ENCODE results near the gene DFFB. TPM values are rescaled to one million over a fixed set of nuclear protein-coding genes. Genes with fewer than 3 reads are reported as not detected.

Gene DFFB
- total and polyA plus RNA-seq, 9 of the 15 experiments (the other 6 are each of a cell fraction or from before 2014, with no cell fraction given): 2.3 to 15.8 (median 11.5) TPM

DNA sequence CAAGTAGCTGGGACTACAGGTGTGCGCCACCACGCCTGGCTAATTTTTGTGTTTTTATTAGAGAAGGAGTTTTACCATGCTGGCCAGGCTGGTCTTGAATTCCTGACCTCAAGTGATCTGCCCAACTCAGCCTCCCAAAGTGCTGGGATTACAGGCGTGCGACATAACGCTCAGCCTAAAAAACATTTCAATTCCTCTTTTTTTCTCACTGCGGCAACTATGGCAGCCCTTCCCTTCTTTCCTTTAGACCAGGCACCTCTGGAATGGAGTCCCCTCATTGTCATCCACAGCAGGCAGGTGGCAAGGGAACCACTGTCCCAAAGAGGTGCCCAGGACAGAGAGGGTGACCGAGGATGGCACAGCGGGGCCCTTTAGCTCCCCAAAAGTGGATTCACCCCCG lies 14.4 kb upstream of the DFFB start:
- Histone ChIP-seq H3K36me3 (ENCODE audit: control insufficient read depth, insufficient read depth, low read length) (peaks cover 68% of the 10 kb centered on the region), H3K4me1 (replicated peaks in 1 of 2; ENCODE audit: control insufficient read depth in 2 of 2, insufficient read depth in 2 of 2, low read length in 2 of 2) (no peaks in the 10 kb centered on the region), H3K4me2 (ENCODE audit: insufficient read depth, low read length) (no peak overlapping the region), H3K79me2 (ENCODE audit: control insufficient read depth, insufficient read depth, low read length) (no peaks in the 10 kb centered on the region), H4K20me1 (replicated peaks; ENCODE audit: control insufficient read depth, insufficient read depth, low read length) (no peaks in the 10 kb centered on the region), H3K27me3 (ENCODE audit: control insufficient read depth in 2 of 2, insufficient read depth in 2 of 2, low read length in 2 of 2) (no peaks in the 10 kb centered on the region), H2AFZ (ENCODE audit: low read depth, low read length) (no peak overlapping the region), H3K4me3 (no peak overlapping the region), H3K9me3 (replicated peaks; ENCODE audit: control insufficient read depth, insufficient read depth, low read depth, low read length) (no peaks in the 10 kb centered on the region), H3K9me1 (ENCODE audit: control insufficient read depth, insufficient read depth, low read length) (no peaks in the 10 kb centered on the region), H3K27ac (ENCODE audit: extremely low read depth, low read depth, low read length) (no peak overlapping the region), H3K9ac (ENCODE audit: insufficient read depth in 1 of 2, low read depth in 2 of 2, low read length in 2 of 2) (no peak overlapping the region)
- ChIA-PET CTCF (ENCODE audit: low intra/inter-chr PET ratio) (interaction anchor here (0.7 kb wide), 1 partner anchor 100 kb away, joined by 4 read pairs; no protein-coding TSS in a partner anchor), POLR2A (no interaction called here)
- 95% methylated on average over 5 of the region's 9 CpGs for WGBS (ENCODE audit: insufficient coverage, low coverage, missing lambda C conversion rate)
- no peak for TF ChIP-seq MCM7 (IDR thresholded peaks at IDR 0.05)
- no peak for TF ChIP-seq RAD51 (IDR thresholded peaks at IDR 0.05; ENCODE audit: borderline replicate concordance, low read depth)
- TF ChIP-seq, protein P1, sequence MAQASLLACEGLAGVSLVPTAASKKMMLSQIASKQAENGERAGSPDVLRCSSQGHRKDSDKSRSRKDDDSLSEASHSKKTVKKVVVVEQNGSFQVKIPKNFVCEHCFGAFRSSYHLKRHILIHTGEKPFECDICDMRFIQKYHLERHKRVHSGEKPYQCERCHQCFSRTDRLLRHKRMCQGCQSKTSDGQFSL (CRISPR knock-in tag; IDR thresholded peaks at IDR 0.05): no peak
- TF ChIP-seq, protein P1 (tag; IDR thresholded peaks at IDR 0.05): no peak
- TF ChIP-seq HNRNPK (IDR thresholded peaks at IDR 0.05; ENCODE audit: low read depth, low read length, poor library complexity, severe bottlenecking): no peak
- TF ChIP-seq PTTG1 (tag; IDR thresholded peaks at IDR 0.05; ENCODE audit: low read depth): no peak
- no peak for TF ChIP-seq ZNF766 (CRISPR knock-in tag; conservative IDR thresholded peaks at IDR 0.05)
- FAIRE-seq (no peak), ATAC-seq (no peak), DNase-seq (ENCODE audit: extremely low read depth in 1 of 4, low spot score in 3 of 4) (no peak)
- intact Hi-C loops (cut with micrococcal nuclease) (no loop called here), in situ Hi-C loops (cut with MboI) (no loop called here)
- no TSS peak for BruUV-seq (replicated peaks)

Data from K562 (cell line).